ENCODE measurements around the gene ZNF469.

DNA sequence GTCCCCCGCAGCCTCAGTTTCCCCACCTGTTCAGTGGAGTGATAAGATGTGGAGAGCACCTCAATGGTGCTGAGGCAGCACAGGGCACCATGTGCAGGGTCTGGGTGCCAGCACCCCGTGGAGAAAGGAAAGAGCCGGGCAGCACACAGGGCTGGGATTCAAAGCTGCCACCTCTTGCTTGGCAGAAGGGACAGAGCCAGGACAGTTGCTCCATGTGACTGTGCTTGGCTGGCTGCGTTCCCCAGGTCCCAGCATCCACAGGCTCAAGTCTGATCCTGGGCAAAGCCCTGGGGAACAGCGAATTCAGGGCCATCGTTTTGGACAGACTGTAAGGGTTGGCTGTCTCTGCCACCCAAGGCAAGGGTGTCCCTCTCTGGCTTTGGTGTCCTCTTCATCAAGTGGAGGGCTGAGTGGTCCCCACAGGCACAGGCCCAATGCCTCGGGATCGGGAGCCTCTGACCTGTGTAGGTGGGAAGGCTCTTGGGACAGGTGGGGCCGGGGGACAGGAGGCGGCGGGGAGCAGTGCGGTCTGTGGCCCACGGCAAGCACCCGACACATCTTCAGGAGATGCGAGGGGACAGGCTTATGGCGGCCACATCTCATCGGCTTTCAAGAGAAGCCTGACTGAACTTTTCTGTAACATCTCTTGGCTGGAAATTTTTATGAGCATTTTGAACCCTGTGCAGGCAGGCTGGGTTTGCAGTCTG lies 8.5 kb downstream of the ZNF469 start:
- TF ChIP-seq, protein P1, sequence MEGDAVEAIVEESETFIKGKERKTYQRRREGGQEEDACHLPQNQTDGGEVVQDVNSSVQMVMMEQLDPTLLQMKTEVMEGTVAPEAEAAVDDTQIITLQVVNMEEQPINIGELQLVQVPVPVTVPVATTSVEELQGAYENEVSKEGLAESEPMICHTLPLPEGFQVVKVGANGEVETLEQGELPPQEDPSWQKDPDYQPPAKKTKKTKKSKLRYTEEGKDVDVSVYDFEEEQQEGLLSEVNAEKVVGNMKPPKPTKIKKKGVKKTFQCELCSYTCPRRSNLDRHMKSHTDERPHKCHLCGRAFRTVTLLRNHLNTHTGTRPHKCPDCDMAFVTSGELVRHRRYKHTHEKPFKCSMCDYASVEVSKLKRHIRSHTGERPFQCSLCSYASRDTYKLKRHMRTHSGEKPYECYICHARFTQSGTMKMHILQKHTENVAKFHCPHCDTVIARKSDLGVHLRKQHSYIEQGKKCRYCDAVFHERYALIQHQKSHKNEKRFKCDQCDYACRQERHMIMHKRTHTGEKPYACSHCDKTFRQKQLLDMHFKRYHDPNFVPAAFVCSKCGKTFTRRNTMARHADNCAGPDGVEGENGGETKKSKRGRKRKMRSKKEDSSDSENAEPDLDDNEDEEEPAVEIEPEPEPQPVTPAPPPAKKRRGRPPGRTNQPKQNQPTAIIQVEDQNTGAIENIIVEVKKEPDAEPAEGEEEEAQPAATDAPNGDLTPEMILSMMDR (IDR thresholded peaks at IDR 0.05): no peak
- TF ChIP-seq POLR2A (IDR thresholded peaks at IDR 0.05) (no peak), POLR2AphosphoS5 (IDR thresholded peaks at IDR 0.05) (no peak)
